PFSK-1 (cell line): ENCODE measurements around the gene ATP6AP1.

ENCODE experiments used
- FOXP2 ChIP-seq: optimal IDR thresholded peaks from 2 replicates; pipeline ENCODE3; 2011; ENCODE audit warnings: borderline replicate concordance, control low read depth, inconsistent platforms; ENCODE audit not compliant: insufficient read depth; ENCODE audit errors: extremely low read length, extremely low read depth
- POLR2AphosphoS5 ChIP-seq: IDR thresholded peaks from 2 replicates; pipeline ENCODE4 v1.6.1; 2012; ENCODE audit warnings: low read depth, mild to moderate bottlenecking, control low read depth, low read length, moderate library complexity
- REST ChIP-seq, 2 experiments: IDR thresholded peaks; 2 replicates each; pipeline versions ENCODE4 v1.6.1 to v1.8.0; 2011 to 2012; ENCODE audit warnings: low read depth in 2 of 2, low read length in 2 of 2, control low read depth in 1 of 2, inconsistent platforms in 1 of 2, mild to moderate bottlenecking in 1 of 2, moderate library complexity in 1 of 2; ENCODE audit not compliant: insufficient read depth in 1 of 2
- SIN3A ChIP-seq: IDR thresholded peaks from 2 replicates; pipeline ENCODE4 v1.6.1; 2012; ENCODE audit warnings: mild to moderate bottlenecking, low read length, moderate library complexity, borderline replicate concordance; ENCODE audit not compliant: insufficient read depth
- TAF1 ChIP-seq: IDR thresholded peaks from 2 replicates; pipeline ENCODE4 v1.6.1; 2012; ENCODE audit warnings: low read length, control low read depth, borderline replicate concordance; ENCODE audit not compliant: insufficient read depth

GRCh38 chrX:154445776-154446175, 17.3 kb downstream of the ATP6AP1 start:
- TF ChIP-seq POLR2AphosphoS5, result no peak
- no peak for TF ChIP-seq TAF1
- TF ChIP-seq REST (IDR thresholded peaks at IDR 0.05; ENCODE audit: insufficient read depth in 1 of 2, low read depth in 2 of 2, low read length in 2 of 2), result no peak
- TF ChIP-seq SIN3A, result no peak
- TF ChIP-seq FOXP2, result no peak
